GM23338 (cell line): ENCODE data around the gene MAP4. TPM values are rescaled to one million over a fixed set of nuclear protein-coding genes. Genes with fewer than 3 reads are reported as not detected.

Source experiments
- ATAC-seq: fragments of 200-7000 bp; cut with Tn5 transposase; 3 replicates; pipeline ENCODE4 v1.9.1; 2020
- DNase-seq: peaks from one replicate; pipeline ENCODE4 v3.0.0-alpha.2; 2015; ENCODE audit warnings: low spot score
- H2AFZ ChIP-seq: fragments of 200-600 bp; sonication (generic); 2 replicates; pipeline ENCODE4 v1.8.0; 2016; ENCODE audit warnings: antibody characterized with exemption, mild to moderate bottlenecking, moderate library complexity
- H3F3A ChIP-seq: fragments of 200-600 bp; sonication (generic); replicated peaks from 2 replicates; pipeline ENCODE4 v1.8.0; 2017; ENCODE audit warnings: antibody characterized with exemption, mixed run types, low read depth
- H3K27ac ChIP-seq: fragments of 200-600 bp; sonication (generic); 2 replicates; pipeline ENCODE4 v1.6.1; 2016; ENCODE audit warnings: low read depth
- H3K27me3 ChIP-seq: fragments of 200-600 bp; sonication (generic); 2 replicates; pipeline ENCODE4 v1.8.0; 2016; ENCODE audit warnings: mild to moderate bottlenecking, mixed run types, moderate library complexity; ENCODE audit not compliant: insufficient read depth
- H3K36me3 ChIP-seq: fragments of 200-600 bp; sonication (generic); 2 replicates; pipeline ENCODE4 v1.8.0; 2016; ENCODE audit warnings: mild to moderate bottlenecking; ENCODE audit not compliant: insufficient read depth
- H3K4me1 ChIP-seq: fragments of 200-600 bp; sonication (generic); 2 replicates; pipeline ENCODE4 v1.8.0; 2016; ENCODE audit warnings: mild to moderate bottlenecking, moderate library complexity; ENCODE audit not compliant: insufficient read depth
- H3K4me2 ChIP-seq: fragments of 200-600 bp; sonication (generic); 2 replicates; pipeline ENCODE4 v1.7.1; 2017; ENCODE audit warnings: mixed run types
- H3K4me3 ChIP-seq: fragments of 200-600 bp; sonication (generic); 2 replicates; pipeline ENCODE4 v1.6.1; 2016; ENCODE audit warnings: mixed run types
- H3K79me2 ChIP-seq: fragments of 200-600 bp; sonication (generic); replicated peaks from 2 replicates; pipeline ENCODE4 v1.8.0; 2017; ENCODE audit warnings: mild to moderate bottlenecking; ENCODE audit not compliant: insufficient read depth
- H3K9me2 ChIP-seq: fragments of 200-600 bp; sonication (generic); 2 replicates; pipeline ENCODE4 v1.8.0; 2017; ENCODE audit not compliant: insufficient read depth
- H4K20me1 ChIP-seq: fragments of 200-600 bp; sonication (generic); replicated peaks from 2 replicates; pipeline ENCODE4 v1.8.0; 2017; ENCODE audit warnings: mild to moderate bottlenecking; ENCODE audit not compliant: insufficient read depth
- H3K27ac Mint-ChIP-seq: 2 replicates; pipeline ENCODE4 v1.8.0; 2020; ENCODE audit warnings: inconsistent platforms, mild to moderate bottlenecking, moderate library complexity, mixed read lengths
- H3K27me3 Mint-ChIP-seq: 3 replicates; pipeline ENCODE4 v1.8.0; 2022; ENCODE audit warnings: low read depth, mild to moderate bottlenecking, moderate library complexity, mixed read lengths, inconsistent platforms; ENCODE audit not compliant: insufficient read depth, poor library complexity
- H3K36me3 Mint-ChIP-seq: 3 replicates; pipeline ENCODE4 v1.8.0; 2021; ENCODE audit warnings: low read depth, mild to moderate bottlenecking, inconsistent platforms, moderate library complexity, mixed read lengths
- H3K4me1 Mint-ChIP-seq: 3 replicates; pipeline ENCODE4 v1.8.0; 2020; ENCODE audit warnings: mild to moderate bottlenecking, inconsistent platforms, mixed read lengths
- H3K4me3 Mint-ChIP-seq: 3 replicates; pipeline ENCODE4 v1.8.0; 2021; ENCODE audit warnings: moderate library complexity, mild to moderate bottlenecking, inconsistent platforms, mixed read lengths
- H3K9me3 Mint-ChIP-seq: 3 replicates; pipeline ENCODE4 v1.8.0; 2020; ENCODE audit warnings: moderate library complexity, mild to moderate bottlenecking, inconsistent platforms, mixed read lengths
- EZH2 ChIP-seq: fragments of 200-600 bp; sonication (generic); IDR thresholded peaks from one replicate; pipeline ENCODE4 v1.8.0; 2017; ENCODE audit warnings: antibody characterized with exemption, mild to moderate bottlenecking, low read depth; ENCODE audit not compliant: unreplicated experiment
- EZH2phosphoT487 ChIP-seq: fragments of 200-600 bp; sonication (generic); IDR thresholded peaks from one replicate; pipeline ENCODE4 v1.8.1; 2018; ENCODE audit warnings: antibody characterized with exemption; ENCODE audit not compliant: unreplicated experiment
- JUNB ChIP-seq: IDR thresholded peaks from one replicate; pipeline ENCODE4 v1.6.1; 2016; ENCODE audit warnings: antibody characterized with exemption; ENCODE audit not compliant: unreplicated experiment
- NANOG ChIP-seq: IDR thresholded peaks from 2 replicates; pipeline ENCODE4 v1.6.1; 2016; ENCODE audit warnings: antibody characterized with exemption, borderline replicate concordance
- POLR2AphosphoS5 ChIP-seq: IDR thresholded peaks from 2 replicates; pipeline ENCODE4 v1.6.1; 2016; ENCODE audit warnings: antibody characterized with exemption, low read depth
- REST ChIP-seq: IDR thresholded peaks from one replicate; pipeline ENCODE4 v1.6.1; 2018; ENCODE audit warnings: antibody characterized with exemption; ENCODE audit not compliant: unreplicated experiment
- ZNF462 ChIP-seq: fragments of 250-450 bp; sonication (Bioruptor Pico); IDR thresholded peaks from 2 replicates; pipeline ENCODE4 v1.5.0; 2020; ENCODE audit warnings: mild to moderate bottlenecking, moderate library complexity
- polyA plus RNA-seq: library from polyadenylated mRNA; unstranded; fragments of >200 nt; fragmentation: Nextera tagmentation; extraction: Ambion mirVana; gene quantifications from 2 replicates; pipeline ENCODE4 v1.2.1, GENCODE V29; 2016
- total RNA-seq: library from RNA; depleted of rRNA; stranded (reverse); fragments of >200 nt; shearing (Covaris generic); gene quantifications from 2 replicates; pipeline ENCODE4 v1.2.3, GENCODE V29; 2014

Gene MAP4
- total and polyA plus RNA-seq, 2 experiments from 2014 or later, result 103 to 113 TPM

- Histone ChIP-seq H3K4me1 (0 out of 2 replicates have a peak, but pooled peaks cover 11% of the 10 kb centered on the region), H3K36me3 (no peaks in the 10 kb centered on the region), H3K27me3 (no peaks in the 10 kb centered on the region), H3K9me2 (no peaks in the 10 kb centered on the region), H3K4me3 (no peak overlapping the region), H3F3A (no peaks in the 10 kb centered on the region), H3K79me2 (0 out of 2 replicates have a peak, but pooled peaks cover 13% of the 10 kb centered on the region), H4K20me1 (peaks cover 5% of the 10 kb centered on the region), H2AFZ (no peak overlapping the region), H3K4me2 (no peak overlapping the region), H3K27ac (no peak overlapping the region)
- H3K9me3 Mint-ChIP-seq, result peaks cover 4% of the 10 kb centered on the region; the same call in 1 of the 3 replicates
- H3K27me3 Mint-ChIP-seq, result peaks cover 5% of the 10 kb centered on the region
- DNase-seq (no peak), ATAC-seq (no peak)
- H3K27ac Mint-ChIP-seq, result no peak overlapping the region
- H3K4me3 Mint-ChIP-seq, result no peak overlapping the region
- peaks cover 11% of the 10 kb centered on the region; the same call in 1 of the 3 replicates for H3K36me3 Mint-ChIP-seq
- peaks cover 30% of the 10 kb centered on the region for H3K4me1 Mint-ChIP-seq
- TF ChIP-seq REST, result no peak
- no peak for TF ChIP-seq EZH2
- no peak for TF ChIP-seq JUNB
- TF ChIP-seq POLR2AphosphoS5, result no peak
- no peak for TF ChIP-seq NANOG
These were observed 55.2 kb downstream of the MAP4 start for GRCh38 chr3:47961036-47961435.

GRCh38 chr3:47956521-47956920 is 59.7 kb downstream of the MAP4 start:
- Histone ChIP-seq H3K27me3 (no peaks in the 10 kb centered on the region), H3K79me2 (peaks cover 20% of the 10 kb centered on the region; the same call in 1 of the 2 replicates), H3K4me1 (no peaks in the 10 kb centered on the region), H3K4me2 (no peak overlapping the region), H3F3A (no peaks in the 10 kb centered on the region), H3K4me3 (no peak overlapping the region), H3K27ac (no peak overlapping the region), H3K9me2 (no peaks in the 10 kb centered on the region), H3K36me3 (no peaks in the 10 kb centered on the region), H4K20me1 (peaks cover 10% of the 10 kb centered on the region), H2AFZ (no peak overlapping the region)
- DNase-seq (no peak), ATAC-seq (no peak)
- H3K4me1 Mint-ChIP-seq, result peaks cover 2% of the 10 kb centered on the region
- no peak overlapping the region for H3K4me3 Mint-ChIP-seq
- peaks cover 11% of the 10 kb centered on the region; the same call in 2 of the 3 replicates for H3K36me3 Mint-ChIP-seq
- H3K9me3 Mint-ChIP-seq, result peaks cover 3% of the 10 kb centered on the region; the same call in 1 of the 3 replicates
- peaks cover 5% of the 10 kb centered on the region for H3K27me3 Mint-ChIP-seq
- TF ChIP-seq POLR2AphosphoS5 (no peak), ZNF462 (no peak), EZH2phosphoT487 (no peak)
- H3K27ac Mint-ChIP-seq, result no peak overlapping the region; the same call in 1 of the 2 replicates
